Common myeloid progenitor, CD34-positive (primary cell): ENCODE results near the gene FAH.

Source experiments
- CTCF ChIA-PET: fragments of 350-600 bp; sonication (Branson Sonifier 250); formaldehyde crosslinking; loops from one replicate; lab custom pipeline; 2021; ENCODE audit warnings: antibody characterized with exemption; lab: Charles Lee
- POLR2A ChIA-PET: fragments of 350-600 bp; sonication (Branson Sonifier 250); formaldehyde crosslinking; loops from one replicate; lab custom pipeline; 2021; ENCODE audit warnings: antibody characterized with exemption; lab: Charles Lee
- DNase-seq, 3 donors: peaks; one replicate each; pipeline versions ENCODE4 v3.0.0 to v3.0.0-alpha.2; 2013
- H3K27ac ChIP-seq, 2 experiments: 1 replicate in 1 of 2; 2 replicates in 1 of 2; pipeline ENCODE4 v1.7.0; 2013; ENCODE audit warnings: inconsistent platforms in 2 of 2, low read length in 2 of 2, mild to moderate bottlenecking in 2 of 2, low read depth in 1 of 2, moderate library complexity in 1 of 2; ENCODE audit not compliant: severe bottlenecking in 2 of 2, insufficient read depth in 1 of 2, poor library complexity in 1 of 2
- H3K27me3 ChIP-seq, 5 experiments: replicated peaks in 2 of 5; 1 replicate in 3 of 5; 2 replicates in 2 of 5; pipeline versions ENCODE4 v1.6.1 to v1.7.0; 2013; ENCODE audit warnings: low read length in 4 of 5, mild to moderate bottlenecking in 2 of 5, moderate library complexity in 2 of 5, inconsistent platforms in 1 of 5; ENCODE audit not compliant: insufficient read depth in 5 of 5, control insufficient read depth in 4 of 5
- H3K36me3 ChIP-seq, 4 experiments: 1 replicate in 2 of 4; 2 replicates in 2 of 4; pipeline versions ENCODE4 v1.6.1 to v1.7.0; 2013; ENCODE audit warnings: low read length in 3 of 4, control low read depth in 1 of 4, mild to moderate bottlenecking in 1 of 4; ENCODE audit not compliant: control insufficient read depth in 4 of 4, insufficient read depth in 4 of 4
- H3K4me1 ChIP-seq, 4 experiments: 1 replicate in 3 of 4; 2 replicates in 1 of 4; pipeline versions ENCODE4 v1.6.1 to v1.7.1; 2013; ENCODE audit warnings: low read length in 3 of 4, mild to moderate bottlenecking in 3 of 4, control low read depth in 1 of 4, inconsistent platforms in 1 of 4, moderate library complexity in 1 of 4; ENCODE audit not compliant: control insufficient read depth in 4 of 4, insufficient read depth in 4 of 4; ENCODE audit errors: control extremely low read depth in 1 of 4
- H3K4me3 ChIP-seq, 7 experiments: 1 replicate in 4 of 7; 2 replicates in 3 of 7; pipeline versions ENCODE4 v1.5.1 to v1.7.0; 2013; ENCODE audit warnings: mild to moderate bottlenecking in 7 of 7, low read length in 6 of 7, moderate library complexity in 6 of 7, inconsistent platforms in 2 of 7, low read depth in 2 of 7, control low read depth in 1 of 7; ENCODE audit not compliant: insufficient read depth in 4 of 7, control insufficient read depth in 1 of 7; ENCODE audit errors: extremely low read depth in 1 of 7
- H3K9me3 ChIP-seq, 5 experiments: 1 replicate in 4 of 5; 2 replicates in 1 of 5; pipeline versions ENCODE4 v1.6.1 to v1.7.1; 2013; ENCODE audit warnings: low read length in 4 of 5, mild to moderate bottlenecking in 2 of 5, inconsistent platforms in 1 of 5, low read depth in 1 of 5, moderate library complexity in 1 of 5; ENCODE audit not compliant: control insufficient read depth in 4 of 5, insufficient read depth in 2 of 5; ENCODE audit errors: control extremely low read depth in 1 of 5
- WGBS: methylation state at CpG from one replicate; pipeline ENCODE4 v1.1.5; 2013; ENCODE audit not compliant: insufficient coverage; 5-methylcytosine and 5-hydroxymethylcytosine counted together

The FAH gene

GRCh38 chr15:80179935-80180334, 27.1 kb downstream of the FAH start:
- Histone ChIP-seq H3K36me3 (peaks cover 9 to 88% (median 59%) of the 10 kb centered on the region in 4 experiments), H3K4me3 (no peak overlapping the region), H3K27me3 (no peaks in the 10 kb centered on the region), H3K9me3 (peaks cover 0 to under 1% (median 0%) of the 10 kb centered on the region in 5 experiments), H3K27ac (no peak overlapping the region), H3K4me1 (no peaks in the 10 kb centered on the region)
- 89% methylated on average over 14 of the region's 16 CpGs for WGBS
- ChIA-PET CTCF (interaction anchor here (1.0 kb wide), 1 partner anchor 19 kb away, joined by 6 read pairs; no protein-coding TSS in a partner anchor), POLR2A (interaction anchor here (0.5 kb wide), 1 partner anchor 44 kb away, joined by 3 read pairs; no protein-coding TSS in a partner anchor)
- no peak for DNase-seq

- no peak overlapping the region for H3K4me3 ChIP-seq
These were observed 27.7 kb downstream of the FAH start for GRCh38 chr15:80180468-80180867.

GRCh38 chr15:80180986-80181385, 28.2 kb downstream of the FAH start:
- Histone ChIP-seq H3K27me3 (no peaks in the 10 kb centered on the region), H3K27ac (no peak overlapping the region), H3K4me1 (no peaks in the 10 kb centered on the region), H3K9me3 (peaks cover 0 to 3% (median 0%) of the 10 kb centered on the region in 5 experiments), H3K36me3 (peaks cover 9 to 92% (median 61%) of the 10 kb centered on the region in 4 experiments), H3K4me3 (no peak overlapping the region)
- DNase-seq = no peak
- WGBS = 98% methylated on average over 10 of the region's 10 CpGs
- ChIA-PET CTCF (interaction anchor here (1.3 kb wide), 1 partner anchor 8 kb away, joined by 4 read pairs; no protein-coding TSS in a partner anchor), POLR2A (no interaction called here)

More at GRCh38 chr15:80180468-80180867, 27.7 kb downstream of the FAH start:
- 99% methylated on average over 7 of the region's 7 CpGs for WGBS
- ChIA-PET POLR2A (interaction anchor here (0.5 kb wide), 1 partner anchor 45 kb away, joined by 3 read pairs; no protein-coding TSS in a partner anchor), CTCF (interaction anchor here (1.3 kb wide), 1 partner anchor 8 kb away, joined by 4 read pairs; no protein-coding TSS in a partner anchor)
- Histone ChIP-seq H3K9me3 (peaks cover 0 to 3% (median 0%) of the 10 kb centered on the region in 5 experiments), H3K27me3 (no peaks in the 10 kb centered on the region), H3K36me3 (peaks cover 9 to 88% (median 58%) of the 10 kb centered on the region in 4 experiments), H3K27ac (no peak overlapping the region), H3K4me1 (no peaks in the 10 kb centered on the region)
- DNase-seq = no peak

GRCh38 chr15:80182611-80183261, 29.9 kb downstream of the FAH start:
- H3K27ac ChIP-seq = no peak overlapping the region
- ChIA-PET CTCF (interaction anchor here (0.7 to 1.2 kb wide), 2 partner anchors 9 to 69 kb away, joined by 3 read pairs; no protein-coding TSS in a partner anchor), POLR2A (interaction anchor here (0.5 kb wide), 1 partner anchor 571 kb away, joined by 3 read pairs; no protein-coding TSS in a partner anchor)
- H3K9me3 ChIP-seq = peaks cover 0 to 3% (median 0%) of the 10 kb centered on the region in 5 experiments
- peaks cover 13 to 94% (median 66%) of the 10 kb centered on the region in 4 experiments for H3K36me3 ChIP-seq
- 98% methylated on average over 5 of the region's 5 CpGs for WGBS
- H3K27me3 ChIP-seq = no peaks in the 10 kb centered on the region
- H3K4me3 ChIP-seq = no peak overlapping the region
- H3K4me1 ChIP-seq = no peaks in the 10 kb centered on the region
- no peak for DNase-seq

GRCh38 chr15:80183306-80183705, 30.5 kb downstream of the FAH start:
- peaks cover 12 to 94% (median 69%) of the 10 kb centered on the region in 4 experiments for H3K36me3 ChIP-seq
- H3K9me3 ChIP-seq = peaks cover 0 to 3% (median 0%) of the 10 kb centered on the region in 5 experiments
- CTCF ChIA-PET = interaction anchor here (0.7 kb wide), 1 partner anchor 9 kb away, joined by 3 read pairs; no protein-coding TSS in a partner anchor
- no peak overlapping the region for H3K27ac ChIP-seq
- DNase-seq = no peak
- no peaks in the 10 kb centered on the region for H3K27me3 ChIP-seq
- POLR2A ChIA-PET = interaction anchor here (0.5 kb wide), 1 partner anchor 570 kb away, joined by 3 read pairs; no protein-coding TSS in a partner anchor
- no peak overlapping the region for H3K4me3 ChIP-seq
- WGBS = 96% methylated on average over 9 of the region's 10 CpGs
- H3K4me1 ChIP-seq = no peaks in the 10 kb centered on the region

- CTCF ChIA-PET = interaction anchor here (0.7 kb wide), 1 partner anchor 10 kb away, joined by 3 read pairs; no protein-coding TSS in a partner anchor
- H3K4me1 ChIP-seq = no peaks in the 10 kb centered on the region
- 88% methylated on average over 3 of the region's 6 CpGs for WGBS
- peaks cover 11 to 97% (median 70%) of the 10 kb centered on the region in 4 experiments for H3K36me3 ChIP-seq
- H3K27me3 ChIP-seq = no peaks in the 10 kb centered on the region
- POLR2A ChIA-PET = no interaction called here
- no peak for DNase-seq
- peaks cover 0 to 3% (median 0%) of the 10 kb centered on the region in 5 experiments for H3K9me3 ChIP-seq
- no peak overlapping the region for H3K27ac ChIP-seq
- H3K4me3 ChIP-seq = no peak overlapping the region
These were observed 31.1 kb downstream of the FAH start for GRCh38 chr15:80183886-80184285.

GRCh38 chr15:80184554-80184953, 31.8 kb downstream of the FAH start:
- no peak overlapping the region for H3K4me3 ChIP-seq
- ChIA-PET CTCF (no interaction called here), POLR2A (no interaction called here)
- peaks cover 9 to 93% (median 66%) of the 10 kb centered on the region in 4 experiments for H3K36me3 ChIP-seq
- no peaks in the 10 kb centered on the region for H3K27me3 ChIP-seq
- no peak overlapping the region for H3K27ac ChIP-seq
- no peak for DNase-seq
- peaks cover 0 to 3% (median 0%) of the 10 kb centered on the region in 5 experiments for H3K9me3 ChIP-seq
- no peaks in the 10 kb centered on the region for H3K4me1 ChIP-seq
- WGBS = 97% methylated on average over 6 of the region's 7 CpGs
